BJ (cell line): Measurements from ENCODE around the gene MAP3K15. TPM values are rescaled to one million over a fixed set of nuclear protein-coding genes. Genes with fewer than 3 reads are reported as not detected.

Experiments used
- CTCF ChIA-PET: fragments of 350-600 bp; formaldehyde crosslinking; extraction: SDS; loops from one replicate; lab custom pipeline; 2021; ENCODE audit warnings: antibody characterized with exemption, inconsistent platforms; lab: Yijun Ruan, JAX
- POLR2A ChIA-PET: fragments of 300-600 bp; sonication (Branson Sonifier 250); formaldehyde crosslinking; extraction: SDS; loops from one replicate; lab custom pipeline; 2021; ENCODE audit warnings: antibody characterized with exemption; lab: Charles Lee
- DNase-seq: peaks from one replicate; pipeline ENCODE4 v3.0.0-alpha.2; 2011; ENCODE audit warnings: low read depth
- H3K27me3 ChIP-seq: 2 replicates; pipeline ENCODE4 v1.6.0; 2011; ENCODE audit warnings: low read length; ENCODE audit not compliant: control insufficient read depth, insufficient read depth
- H3K36me3 ChIP-seq: 2 replicates; pipeline ENCODE4 v1.5.1; 2011; ENCODE audit warnings: low read length; ENCODE audit not compliant: control insufficient read depth, insufficient read depth
- H3K4me3 ChIP-seq: 2 replicates; pipeline ENCODE4 v1.5.1; 2011; ENCODE audit warnings: low read depth, mild to moderate bottlenecking, control low read depth, low read length
- polyA plus RNA-seq: library from polyadenylated mRNA; depleted of rRNA; stranded (reverse); fragments of >200 nt; gene quantifications from 2 replicates; pipeline ENCODE4 v1.2.3, GENCODE V29; 2011
- TF ChIP-seq, protein P1 (sequence below): IDR thresholded peaks from 2 replicates; pipeline ENCODE4 v1.5.1; 2011; ENCODE audit warnings: low read depth, mild to moderate bottlenecking, control low read depth, inconsistent platforms, low read length, moderate library complexity; ENCODE audit not compliant: insufficient read depth

Gene MAP3K15
- polyA plus RNA-seq, 1 experiment: 0.04 TPM

DNA sequence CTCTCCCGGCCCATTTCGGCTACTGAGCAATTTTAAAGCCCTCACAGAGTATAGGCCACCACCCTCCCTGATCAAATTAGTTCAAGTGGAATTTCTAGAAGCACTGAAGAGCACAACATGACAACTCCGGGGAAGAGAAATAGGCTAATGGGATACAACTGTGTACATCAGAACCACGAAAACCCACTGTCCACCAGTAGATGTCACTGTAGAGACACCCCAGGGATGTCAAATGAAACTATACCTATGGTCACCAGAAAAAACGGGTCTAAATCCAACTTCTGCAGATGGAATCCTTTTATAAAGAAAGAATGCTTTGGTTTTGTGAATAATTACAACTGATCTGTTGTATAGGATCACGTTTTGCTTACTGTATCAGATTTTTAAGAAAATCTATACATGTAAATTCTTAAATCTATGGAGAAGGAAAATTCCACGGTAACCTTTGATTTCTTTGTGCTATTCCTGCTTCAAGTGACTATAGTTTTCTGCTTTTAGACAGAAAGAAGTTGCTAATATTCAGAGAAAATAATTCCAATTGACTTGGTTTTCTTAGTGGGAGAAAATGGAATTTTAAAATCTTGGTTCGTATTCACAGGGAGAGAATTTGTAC, 29.5 kb upstream of the MAP3K15 start:
- Histone ChIP-seq H3K4me3 (no peak overlapping the region), H3K36me3 (peaks cover 8% of the 10 kb centered on the region), H3K27me3 (no peaks in the 10 kb centered on the region)
- no peak for DNase-seq
- ChIA-PET POLR2A (no interaction called here), CTCF (interaction anchor here (0.8 kb wide), 1 partner anchor 49 kb away, joined by 3 read pairs; no protein-coding TSS in a partner anchor)
- TF ChIP-seq, protein P1, sequence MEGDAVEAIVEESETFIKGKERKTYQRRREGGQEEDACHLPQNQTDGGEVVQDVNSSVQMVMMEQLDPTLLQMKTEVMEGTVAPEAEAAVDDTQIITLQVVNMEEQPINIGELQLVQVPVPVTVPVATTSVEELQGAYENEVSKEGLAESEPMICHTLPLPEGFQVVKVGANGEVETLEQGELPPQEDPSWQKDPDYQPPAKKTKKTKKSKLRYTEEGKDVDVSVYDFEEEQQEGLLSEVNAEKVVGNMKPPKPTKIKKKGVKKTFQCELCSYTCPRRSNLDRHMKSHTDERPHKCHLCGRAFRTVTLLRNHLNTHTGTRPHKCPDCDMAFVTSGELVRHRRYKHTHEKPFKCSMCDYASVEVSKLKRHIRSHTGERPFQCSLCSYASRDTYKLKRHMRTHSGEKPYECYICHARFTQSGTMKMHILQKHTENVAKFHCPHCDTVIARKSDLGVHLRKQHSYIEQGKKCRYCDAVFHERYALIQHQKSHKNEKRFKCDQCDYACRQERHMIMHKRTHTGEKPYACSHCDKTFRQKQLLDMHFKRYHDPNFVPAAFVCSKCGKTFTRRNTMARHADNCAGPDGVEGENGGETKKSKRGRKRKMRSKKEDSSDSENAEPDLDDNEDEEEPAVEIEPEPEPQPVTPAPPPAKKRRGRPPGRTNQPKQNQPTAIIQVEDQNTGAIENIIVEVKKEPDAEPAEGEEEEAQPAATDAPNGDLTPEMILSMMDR: peak; percentile 75

GRCh38 chrX:19543951-19544381, 28.7 kb upstream of the MAP3K15 start:
- CTCF ChIA-PET: no interaction called here
- POLR2A ChIA-PET: no interaction called here
- Histone ChIP-seq H3K27me3 (no peaks in the 10 kb centered on the region), H3K4me3 (no peak overlapping the region), H3K36me3 (peaks cover 8% of the 10 kb centered on the region)
- TF ChIP-seq, protein P1: no peak
- no peak for DNase-seq

GRCh38 chrX:19543020-19543715, 27.9 kb upstream of the MAP3K15 start:
- TF ChIP-seq, protein P1: no peak
- ChIA-PET POLR2A (no interaction called here), CTCF (no interaction called here)
- no peak for DNase-seq
- H3K27me3 ChIP-seq: no peaks in the 10 kb centered on the region
- peaks cover 8% of the 10 kb centered on the region for H3K36me3 ChIP-seq
- no peak overlapping the region for H3K4me3 ChIP-seq

- no peaks in the 10 kb centered on the region for H3K27me3 ChIP-seq
- CTCF ChIA-PET: no interaction called here
- no peak for DNase-seq
- H3K36me3 ChIP-seq: peaks cover 8% of the 10 kb centered on the region
- H3K4me3 ChIP-seq: no peak overlapping the region
- TF ChIP-seq, protein P1: no peak
- POLR2A ChIA-PET: no interaction called here
Observed at GRCh38 chrX:19541931-19542330, 26.6 kb upstream of the MAP3K15 start.

DNA sequence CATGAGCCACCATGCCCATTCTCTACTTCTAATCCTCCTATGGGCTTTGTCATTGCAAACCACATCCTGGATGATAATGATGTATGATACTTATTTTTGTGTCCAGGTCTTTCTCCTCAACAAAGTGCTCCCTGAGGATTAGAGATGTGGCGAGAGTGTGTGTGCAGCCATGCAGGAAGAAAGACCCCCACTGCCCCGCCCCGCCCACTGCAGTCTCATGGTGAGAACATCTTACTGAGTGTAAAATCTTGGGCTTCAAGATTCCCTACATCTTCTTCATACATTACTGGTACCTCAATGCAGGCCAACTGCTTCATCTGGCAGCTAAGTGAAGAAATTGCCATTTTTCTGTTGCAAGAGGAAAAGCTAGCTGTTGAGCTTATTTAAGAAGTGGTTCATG, 25.9 kb upstream of the MAP3K15 start:
- ChIA-PET POLR2A (no interaction called here), CTCF (no interaction called here)
- peaks cover 6% of the 10 kb centered on the region for H3K36me3 ChIP-seq
- no peak for DNase-seq
- H3K27me3 ChIP-seq: no peaks in the 10 kb centered on the region
- H3K4me3 ChIP-seq: no peak overlapping the region
- TF ChIP-seq, protein P1: no peak
